Stomach (tissue), 4 donors: ENCODE data around the gene ATP2A3.

Experiments
- POLR2A ChIP-seq, 4 donors: fragments of 450-650 bp; IDR thresholded peaks; one replicate each; pipeline ENCODE4 v1.6.1; 2016; ENCODE audit warnings: antibody characterized with exemption in 4 of 4, control low read depth in 2 of 4, mild to moderate bottlenecking in 1 of 4, moderate library complexity in 1 of 4
- POLR2AphosphoS5 ChIP-seq, 3 donors: sonication (generic); formaldehyde crosslinking; IDR thresholded peaks; one replicate each; pipeline ENCODE4 v1.6.1; 2016; ENCODE audit warnings: antibody characterized with exemption in 3 of 3
- TF ChIP-seq, protein P1 (sequence below), 7 experiments: fragments of 450-650 bp in 4 of 7; fragments of 200-600 bp in 3 of 7; sonication (generic) in 3 of 7; IDR thresholded peaks; one replicate each; pipeline ENCODE4 v1.5.1; 2016 to 2019; ENCODE audit warnings: antibody characterized with exemption in 7 of 7, control low read depth in 2 of 7, mild to moderate bottlenecking in 1 of 7

DNA sequence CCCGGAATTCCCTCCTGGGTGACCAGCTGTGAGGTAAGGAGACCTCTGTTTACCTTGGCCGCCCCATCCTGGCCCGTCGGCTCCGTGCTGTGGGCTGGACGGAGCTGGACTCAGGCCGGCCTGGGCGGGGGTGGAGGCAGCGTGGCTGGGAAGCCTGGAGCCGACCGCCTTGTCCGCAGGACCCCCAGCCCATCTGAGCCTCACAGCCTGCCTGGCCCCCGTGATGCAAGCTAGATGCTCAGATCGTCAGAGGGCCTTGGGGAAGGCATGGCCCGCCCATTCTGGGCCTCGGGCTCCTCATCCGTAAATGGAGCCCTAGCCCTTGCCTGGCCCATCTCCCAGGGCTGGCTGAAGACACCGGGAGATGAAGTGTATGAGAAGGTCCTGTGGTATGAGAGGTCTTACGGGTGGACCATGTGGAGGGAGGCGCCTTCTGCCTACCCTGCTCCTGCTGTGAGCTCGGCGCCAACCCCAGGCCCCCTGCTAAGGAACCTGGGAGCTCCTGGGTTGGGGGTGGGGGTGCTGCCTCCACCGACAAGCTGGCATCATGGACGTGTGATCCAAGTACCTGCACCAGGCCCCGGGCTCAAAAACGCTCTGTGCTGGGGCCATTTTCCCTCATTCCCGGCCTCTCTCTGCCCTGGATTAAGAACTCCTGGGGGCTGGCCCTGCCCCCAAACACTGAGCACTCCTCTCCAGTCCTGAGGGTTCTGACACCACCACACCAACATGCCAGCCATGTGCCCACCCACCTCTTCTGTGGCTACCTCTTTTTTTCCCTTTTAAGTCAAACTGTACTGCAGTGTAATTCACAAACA is 42.5 kb downstream of the ATP2A3 start:
- TF ChIP-seq, protein P1, sequence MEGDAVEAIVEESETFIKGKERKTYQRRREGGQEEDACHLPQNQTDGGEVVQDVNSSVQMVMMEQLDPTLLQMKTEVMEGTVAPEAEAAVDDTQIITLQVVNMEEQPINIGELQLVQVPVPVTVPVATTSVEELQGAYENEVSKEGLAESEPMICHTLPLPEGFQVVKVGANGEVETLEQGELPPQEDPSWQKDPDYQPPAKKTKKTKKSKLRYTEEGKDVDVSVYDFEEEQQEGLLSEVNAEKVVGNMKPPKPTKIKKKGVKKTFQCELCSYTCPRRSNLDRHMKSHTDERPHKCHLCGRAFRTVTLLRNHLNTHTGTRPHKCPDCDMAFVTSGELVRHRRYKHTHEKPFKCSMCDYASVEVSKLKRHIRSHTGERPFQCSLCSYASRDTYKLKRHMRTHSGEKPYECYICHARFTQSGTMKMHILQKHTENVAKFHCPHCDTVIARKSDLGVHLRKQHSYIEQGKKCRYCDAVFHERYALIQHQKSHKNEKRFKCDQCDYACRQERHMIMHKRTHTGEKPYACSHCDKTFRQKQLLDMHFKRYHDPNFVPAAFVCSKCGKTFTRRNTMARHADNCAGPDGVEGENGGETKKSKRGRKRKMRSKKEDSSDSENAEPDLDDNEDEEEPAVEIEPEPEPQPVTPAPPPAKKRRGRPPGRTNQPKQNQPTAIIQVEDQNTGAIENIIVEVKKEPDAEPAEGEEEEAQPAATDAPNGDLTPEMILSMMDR (IDR thresholded peaks at IDR 0.05) = no peak
- TF ChIP-seq POLR2A (IDR thresholded peaks at IDR 0.05) = no peak
- no peak for TF ChIP-seq POLR2AphosphoS5 (IDR thresholded peaks at IDR 0.05)
